ENCODE results near the gene ARAF.

The ARAF gene

DNA sequence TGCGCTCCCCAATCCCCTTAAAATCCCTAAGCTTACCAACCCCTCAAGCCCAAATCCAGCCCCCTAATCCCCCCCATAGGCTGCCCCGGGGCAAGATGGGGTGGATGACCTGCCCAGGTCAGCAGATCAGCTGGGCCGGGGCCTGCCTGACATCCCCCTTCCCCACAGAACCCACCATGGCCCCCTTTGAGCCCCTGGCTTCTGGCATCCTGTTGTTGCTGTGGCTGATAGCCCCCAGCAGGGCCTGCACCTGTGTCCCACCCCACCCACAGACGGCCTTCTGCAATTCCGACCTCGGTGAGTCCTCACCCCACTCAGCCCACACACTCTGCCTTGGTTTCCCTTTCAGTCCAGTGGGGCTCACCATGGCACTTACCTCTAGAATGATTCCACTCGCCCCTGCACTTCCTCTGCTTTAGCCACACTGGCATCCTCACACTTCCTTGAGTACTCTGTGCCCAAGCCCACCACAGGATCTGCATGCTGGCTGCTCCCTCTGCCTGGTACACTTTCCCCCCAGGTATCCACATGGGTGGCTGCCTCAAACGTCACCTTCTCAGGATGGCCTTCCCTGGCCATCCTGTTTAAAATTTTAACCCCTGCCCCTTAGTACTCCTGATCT lies 22.3 kb downstream of the ARAF start:
- Histone ChIP-seq H4K20me1 (ENCODE audit: insufficient read depth, low read length) (no peaks in the 10 kb centered on the region), H3K4me2 (ENCODE audit: low read depth, low read length) (no peak overlapping the region), H3F3A (ENCODE audit: insufficient read depth, low read length) (no peaks in the 10 kb centered on the region), H3K9me2 (replicated peaks; ENCODE audit: insufficient read depth, low read length) (no peaks in the 10 kb centered on the region), H3K4me3 (ENCODE audit: low read length) (no peak overlapping the region), H2AFZ (ENCODE audit: low read length) (no peak overlapping the region), H3K79me2 (ENCODE audit: low read length) (no peaks in the 10 kb centered on the region), H3K27me3 (replicated peaks; ENCODE audit: insufficient read depth, low read length) (no peaks in the 10 kb centered on the region), H3K27ac (ENCODE audit: low read length) (no peak overlapping the region), H3K36me3 (replicated peaks; ENCODE audit: insufficient read depth, low read length) (no peaks in the 10 kb centered on the region), H3K4me1 (ENCODE audit: low read length) (0 out of 2 replicates have a peak, but pooled peaks cover 5% of the 10 kb centered on the region), H3K9me3 (replicated peaks; ENCODE audit: insufficient read depth, low read length) (no peaks in the 10 kb centered on the region), H3K9ac (ENCODE audit: low read length) (no peak overlapping the region)
- DNase-seq, result no peak
- no peak for TF ChIP-seq EZH2phosphoT487 (IDR thresholded peaks at IDR 0.05; ENCODE audit: low read length)
- TF ChIP-seq EZH2 (optimal IDR thresholded peaks at IDR 0.05; ENCODE audit: low read depth, low read length), result no peak
- TF ChIP-seq, protein P1, sequence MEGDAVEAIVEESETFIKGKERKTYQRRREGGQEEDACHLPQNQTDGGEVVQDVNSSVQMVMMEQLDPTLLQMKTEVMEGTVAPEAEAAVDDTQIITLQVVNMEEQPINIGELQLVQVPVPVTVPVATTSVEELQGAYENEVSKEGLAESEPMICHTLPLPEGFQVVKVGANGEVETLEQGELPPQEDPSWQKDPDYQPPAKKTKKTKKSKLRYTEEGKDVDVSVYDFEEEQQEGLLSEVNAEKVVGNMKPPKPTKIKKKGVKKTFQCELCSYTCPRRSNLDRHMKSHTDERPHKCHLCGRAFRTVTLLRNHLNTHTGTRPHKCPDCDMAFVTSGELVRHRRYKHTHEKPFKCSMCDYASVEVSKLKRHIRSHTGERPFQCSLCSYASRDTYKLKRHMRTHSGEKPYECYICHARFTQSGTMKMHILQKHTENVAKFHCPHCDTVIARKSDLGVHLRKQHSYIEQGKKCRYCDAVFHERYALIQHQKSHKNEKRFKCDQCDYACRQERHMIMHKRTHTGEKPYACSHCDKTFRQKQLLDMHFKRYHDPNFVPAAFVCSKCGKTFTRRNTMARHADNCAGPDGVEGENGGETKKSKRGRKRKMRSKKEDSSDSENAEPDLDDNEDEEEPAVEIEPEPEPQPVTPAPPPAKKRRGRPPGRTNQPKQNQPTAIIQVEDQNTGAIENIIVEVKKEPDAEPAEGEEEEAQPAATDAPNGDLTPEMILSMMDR (IDR thresholded peaks at IDR 0.05; ENCODE audit: low read length), result no peak

DNA sequence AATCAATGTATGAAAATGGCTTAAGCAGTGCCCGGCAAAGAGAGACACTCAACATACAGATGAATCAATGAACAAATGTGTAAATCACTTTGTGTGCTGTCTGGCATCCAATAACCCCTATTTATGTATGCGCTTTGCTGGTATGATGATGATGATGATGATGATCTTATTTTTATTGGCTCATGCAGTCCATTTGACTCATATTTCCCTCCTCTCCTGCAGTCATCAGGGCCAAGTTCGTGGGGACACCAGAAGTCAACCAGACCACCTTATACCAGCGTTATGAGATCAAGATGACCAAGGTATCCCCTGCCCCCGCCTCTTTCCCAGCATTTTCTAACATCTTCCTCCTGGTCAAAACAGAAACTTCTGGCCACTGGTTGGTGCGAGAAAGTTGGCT lies 23.7 kb downstream of the ARAF start:
- Histone ChIP-seq H3K4me3 (ENCODE audit: low read length) (no peak overlapping the region), H3K4me1 (ENCODE audit: low read length) (0 out of 2 replicates have a peak, but pooled peaks cover 5% of the 10 kb centered on the region), H3K27me3 (replicated peaks; ENCODE audit: insufficient read depth, low read length) (no peaks in the 10 kb centered on the region), H3K27ac (ENCODE audit: low read length) (no peak overlapping the region), H2AFZ (ENCODE audit: low read length) (no peak overlapping the region), H4K20me1 (ENCODE audit: insufficient read depth, low read length) (no peaks in the 10 kb centered on the region), H3K9me2 (replicated peaks; ENCODE audit: insufficient read depth, low read length) (no peaks in the 10 kb centered on the region), H3K9ac (ENCODE audit: low read length) (no peak overlapping the region), H3K9me3 (replicated peaks; ENCODE audit: insufficient read depth, low read length) (no peaks in the 10 kb centered on the region), H3K36me3 (replicated peaks; ENCODE audit: insufficient read depth, low read length) (no peaks in the 10 kb centered on the region), H3K79me2 (ENCODE audit: low read length) (no peaks in the 10 kb centered on the region), H3K4me2 (ENCODE audit: low read depth, low read length) (no peak overlapping the region), H3F3A (ENCODE audit: insufficient read depth, low read length) (no peaks in the 10 kb centered on the region)
- no peak for DNase-seq
- TF ChIP-seq EZH2phosphoT487 (IDR thresholded peaks at IDR 0.05; ENCODE audit: low read length) (no peak), EZH2 (optimal IDR thresholded peaks at IDR 0.05; ENCODE audit: low read depth, low read length) (no peak)
- TF ChIP-seq, protein P1 (IDR thresholded peaks at IDR 0.05; ENCODE audit: low read length), result no peak

DNA sequence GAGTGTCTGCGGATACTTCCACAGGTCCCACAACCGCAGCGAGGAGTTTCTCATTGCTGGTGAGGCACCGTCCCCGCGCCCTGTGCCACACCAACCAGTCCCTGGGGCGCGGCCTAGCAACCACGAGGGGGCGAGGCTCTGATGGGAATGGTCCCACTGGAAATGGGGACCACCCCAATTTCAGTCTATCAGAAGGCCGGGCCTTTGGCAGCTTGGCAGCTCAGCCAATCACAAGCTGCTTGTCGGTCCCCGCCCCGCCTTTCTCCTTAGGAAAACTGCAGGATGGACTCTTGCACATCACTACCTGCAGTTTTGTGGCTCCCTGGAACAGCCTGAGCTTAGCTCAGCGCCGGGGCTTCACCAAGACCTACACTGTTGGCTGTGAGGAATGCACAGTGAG lies 24.3 kb downstream of the ARAF start:
- Histone ChIP-seq H3K9me3 (replicated peaks; ENCODE audit: insufficient read depth, low read length) (no peaks in the 10 kb centered on the region), H3K27ac (ENCODE audit: low read length) (no peak overlapping the region), H3K79me2 (ENCODE audit: low read length) (no peaks in the 10 kb centered on the region), H3K4me1 (ENCODE audit: low read length) (0 out of 2 replicates have a peak, but pooled peaks cover 5% of the 10 kb centered on the region), H3K27me3 (replicated peaks; ENCODE audit: insufficient read depth, low read length) (no peaks in the 10 kb centered on the region), H3K36me3 (replicated peaks; ENCODE audit: insufficient read depth, low read length) (no peaks in the 10 kb centered on the region), H2AFZ (ENCODE audit: low read length) (no peak overlapping the region), H4K20me1 (ENCODE audit: insufficient read depth, low read length) (no peaks in the 10 kb centered on the region), H3K4me3 (ENCODE audit: low read length) (no peak overlapping the region), H3K4me2 (ENCODE audit: low read depth, low read length) (no peak overlapping the region), H3F3A (ENCODE audit: insufficient read depth, low read length) (no peaks in the 10 kb centered on the region), H3K9me2 (replicated peaks; ENCODE audit: insufficient read depth, low read length) (no peaks in the 10 kb centered on the region), H3K9ac (ENCODE audit: low read length) (no peak overlapping the region)
- no peak for TF ChIP-seq EZH2phosphoT487 (IDR thresholded peaks at IDR 0.05; ENCODE audit: low read length)
- no peak for DNase-seq

DNA sequence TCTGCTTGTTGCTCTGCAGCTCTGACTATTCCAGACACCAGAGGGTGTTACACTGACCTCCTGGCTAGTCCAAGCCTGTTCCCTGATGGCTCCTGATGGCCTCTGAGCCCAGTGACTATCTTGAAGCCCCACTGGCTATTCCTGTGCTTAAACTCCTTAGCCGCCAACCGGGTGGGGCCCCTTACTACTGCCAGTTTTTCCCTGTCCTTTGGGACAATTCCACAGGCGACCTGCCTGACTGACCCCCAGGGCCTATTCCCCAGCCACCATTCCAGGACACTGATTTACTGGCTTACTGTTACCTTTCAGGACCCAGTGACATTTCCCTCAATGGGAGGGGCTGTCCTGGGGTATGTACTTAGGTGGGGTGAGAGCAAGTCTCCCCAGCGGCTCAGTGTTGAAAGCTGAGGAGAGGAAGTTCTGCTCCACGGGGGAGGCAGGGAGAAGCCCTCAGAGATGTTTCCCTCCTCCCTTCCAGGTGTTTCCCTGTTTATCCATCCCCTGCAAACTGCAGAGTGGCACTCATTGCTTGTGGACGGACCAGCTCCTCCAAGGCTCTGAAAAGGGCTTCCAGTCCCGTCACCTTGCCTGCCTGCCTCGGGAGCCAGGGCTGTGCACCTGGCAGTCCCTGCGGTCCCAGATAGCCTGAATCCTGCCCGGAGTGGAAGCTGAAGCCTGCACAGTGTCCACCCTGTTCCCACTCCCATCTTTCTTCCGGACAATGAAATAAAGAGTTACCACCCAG lies 25.2 kb downstream of the ARAF start:
- no peak overlapping the region for H3K4me2 ChIP-seq (ENCODE audit: low read depth, low read length)
- DNase-seq, result no peak
- H3F3A ChIP-seq (ENCODE audit: insufficient read depth, low read length), result no peaks in the 10 kb centered on the region

More for the DNA sequence above, 25.2 kb downstream of the ARAF start:
- H2AFZ ChIP-seq (ENCODE audit: low read length), result no peak overlapping the region
- H3K27ac ChIP-seq (ENCODE audit: low read length), result no peak overlapping the region
- no peak overlapping the region for H3K4me3 ChIP-seq (ENCODE audit: low read length)
- no peaks in the 10 kb centered on the region for H3K79me2 ChIP-seq (ENCODE audit: low read length)
- TF ChIP-seq EZH2phosphoT487 (IDR thresholded peaks at IDR 0.05; ENCODE audit: low read length), result no peak
- TF ChIP-seq EZH2 (optimal IDR thresholded peaks at IDR 0.05; ENCODE audit: low read depth, low read length), result no peak
- TF ChIP-seq, protein P1 (IDR thresholded peaks at IDR 0.05; ENCODE audit: low read length), result no peak
- no peaks in the 10 kb centered on the region for H3K9me2 ChIP-seq (replicated peaks; ENCODE audit: insufficient read depth, low read length)
- no peaks in the 10 kb centered on the region for H3K9me3 ChIP-seq (replicated peaks; ENCODE audit: insufficient read depth, low read length)
- no peak overlapping the region for H3K9ac ChIP-seq (ENCODE audit: low read length)
- 0 out of 2 replicates have a peak, but pooled peaks cover 5% of the 10 kb centered on the region for H3K4me1 ChIP-seq (ENCODE audit: low read length)
- no peaks in the 10 kb centered on the region for H3K36me3 ChIP-seq (replicated peaks; ENCODE audit: insufficient read depth, low read length)
- no peaks in the 10 kb centered on the region for H3K27me3 ChIP-seq (replicated peaks; ENCODE audit: insufficient read depth, low read length)
- H4K20me1 ChIP-seq (ENCODE audit: insufficient read depth, low read length), result no peaks in the 10 kb centered on the region

Measured in MM.1S (cell line).